Natural killer cell (primary cell): ENCODE data around the gene RFPL1. TPM values are rescaled to one million over a fixed set of nuclear protein-coding genes. Genes with fewer than 3 reads are reported as not detected.
"Not testable (repeated sequence)": the region's sequence is repeated elsewhere in the genome, so short reads cannot be mapped to it uniquely, and the experiment has no call there.

ENCODE experiments used
- ATAC-seq, 3 donors: fragments of 150-1000 bp in 2 of 3; fragments of 200-7000 bp in 1 of 3; cut with Tn5 transposase; 1 replicate in 1 of 3; 2 replicates in 2 of 3; pipeline ENCODE4 v1.10.0; 2021; ENCODE audit warnings: mild to moderate bottlenecking in 2 of 3, moderate library complexity in 2 of 3
- DNase-seq, 2 donors: peaks; one replicate each; pipeline versions ENCODE4 v3.0.0 to v3.0.0-alpha.2; 2013 to 2021; ENCODE audit warnings: mixed read lengths in 1 of 2
- H3K27ac ChIP-seq: one replicate; pipeline ENCODE4 v1.5.1; 2013; ENCODE audit warnings: mild to moderate bottlenecking, low read length
- H3K27me3 ChIP-seq: one replicate; pipeline ENCODE4 v1.6.1; 2013; ENCODE audit warnings: low read length; ENCODE audit not compliant: control insufficient read depth, insufficient read depth
- H3K36me3 ChIP-seq: one replicate; pipeline ENCODE4 v1.6.1; 2013; ENCODE audit warnings: low read length; ENCODE audit not compliant: control insufficient read depth, insufficient read depth
- H3K4me1 ChIP-seq: one replicate; pipeline ENCODE4 v1.6.1; 2013; ENCODE audit warnings: low read length; ENCODE audit not compliant: control insufficient read depth, insufficient read depth
- H3K4me3 ChIP-seq: one replicate; pipeline ENCODE4 v1.5.1; 2013; ENCODE audit warnings: low read length
- H3K9me3 ChIP-seq: one replicate; pipeline ENCODE4 v1.6.1; 2013; ENCODE audit warnings: low read length; ENCODE audit not compliant: control insufficient read depth, insufficient read depth
- H3K27ac Mint-ChIP-seq, 2 donors: one replicate each; pipeline ENCODE4 v1.8.0; 2022; ENCODE audit warnings: mild to moderate bottlenecking in 2 of 2, mixed read lengths in 2 of 2, moderate library complexity in 1 of 2
- H3K27me3 Mint-ChIP-seq, 2 donors: one replicate each; pipeline ENCODE4 v1.8.0; 2022; ENCODE audit warnings: low read depth in 2 of 2, mixed read lengths in 2 of 2
- H3K36me3 Mint-ChIP-seq: one replicate; pipeline ENCODE4 v1.8.0; 2022; ENCODE audit warnings: mixed read lengths
- H3K4me1 Mint-ChIP-seq, 2 donors: one replicate each; pipeline ENCODE4 v1.8.0; 2022; ENCODE audit warnings: mixed read lengths in 2 of 2
- H3K4me3 Mint-ChIP-seq: one replicate; pipeline ENCODE4 v1.8.0; 2022; ENCODE audit warnings: mild to moderate bottlenecking, moderate library complexity, mixed read lengths
- H3K9me3 Mint-ChIP-seq, 2 donors: one replicate each; pipeline ENCODE4 v1.8.0; 2022; ENCODE audit warnings: mixed read lengths in 2 of 2
- WGBS: methylation state at CpG from one replicate; pipeline ENCODE4 v1.1.7; 2013; ENCODE audit warnings: missing lambda C conversion rate; ENCODE audit not compliant: insufficient coverage; 5-methylcytosine and 5-hydroxymethylcytosine counted together
- intact Hi-C: fragments of 100-400 bp; cut with micrococcal nuclease; formaldehyde crosslinking; loops from one replicate; pipeline ENCODE4 v1.14.2; 2022
- total RNA-seq, 4 donors: library from RNA; stranded (reverse); fragments of 120-200 nt in 1 of 4; gene quantifications; one replicate each; pipeline versions ENCODE4 v1.2.3 to v1.2.4, GENCODE V29; 2013 to 2022
- TF ChIP-seq, protein P1 (sequence below): fragments of 200-600 bp; IDR thresholded peaks from one replicate; pipeline ENCODE4 v1.8.0; 2022; ENCODE audit warnings: antibody characterized with exemption

RFPL1 gene
- total RNA-seq: not detected
- total RNA-seq (2013): not detected

DNA sequence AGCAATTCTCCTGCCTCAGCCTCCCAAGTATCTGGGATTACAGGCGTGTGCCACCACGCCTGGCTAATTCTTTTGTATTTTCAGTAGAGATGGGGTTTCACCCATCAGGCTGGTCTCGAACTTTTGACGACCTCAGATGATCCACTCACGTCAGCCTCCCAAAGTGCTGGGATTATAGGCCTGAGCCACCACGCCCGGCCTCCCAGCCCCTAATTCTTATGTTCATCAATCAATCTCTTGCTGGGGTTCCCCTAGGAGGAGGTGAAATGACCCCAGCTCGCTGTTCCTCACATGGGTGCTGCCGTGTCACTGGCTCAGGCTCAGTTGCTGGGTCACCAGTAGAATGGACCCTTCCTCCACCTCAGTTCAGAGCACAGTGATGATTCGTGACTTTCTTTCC, at the start of gene RFPL1:
RFPL1 (plus strand) TSS at position 301 of the 400 bp plus-strand sequence.
- H3K4me1 Mint-ChIP-seq, H3K27ac ChIP-seq, intact Hi-C loops, ATAC-seq, H3K36me3 ChIP-seq, H3K4me3 Mint-ChIP-seq, H3K9me3 ChIP-seq, DNase-seq, H3K27ac Mint-ChIP-seq, H3K4me3 ChIP-seq, H3K36me3 Mint-ChIP-seq, H3K27me3 ChIP-seq, H3K9me3 Mint-ChIP-seq, H3K4me1 ChIP-seq: not testable (repeated sequence)
- peaks cover 15 to 33% of the 10 kb centered on the region in 2 donors for H3K27me3 Mint-ChIP-seq
- 93% methylated on average over 9 of the region's 10 CpGs for WGBS

DNA sequence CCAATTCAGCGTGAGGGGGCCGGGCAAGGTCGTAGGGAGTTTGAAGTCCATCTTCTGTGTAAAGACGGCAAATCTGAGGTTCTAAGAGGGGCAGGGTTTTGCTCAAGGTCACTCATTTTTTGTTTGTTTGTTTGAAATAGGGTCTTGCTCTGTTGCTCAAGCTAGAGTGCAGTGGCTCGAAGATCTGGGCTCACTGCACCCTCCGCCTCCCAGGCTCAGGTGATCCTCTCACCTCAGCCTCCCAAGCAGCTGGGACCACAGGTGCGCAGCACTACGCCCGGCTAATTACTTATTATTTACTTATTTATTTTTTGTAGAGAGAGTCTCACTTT, 49.7 kb upstream of the RFPL1 start:
- 0% methylated on average over 6 of the region's 9 CpGs for WGBS
- H3K27ac Mint-ChIP-seq: peak overlapping the region; percentile 90 to 95
- Histone ChIP-seq H3K9me3 (no peaks in the 10 kb centered on the region), H3K27ac (peak overlapping the region; percentile 85), H3K4me3 (peak overlapping the region; percentile 77), H3K4me1 (peaks cover 41% of the 10 kb centered on the region), H3K36me3 (no peaks in the 10 kb centered on the region), H3K27me3 (no peaks in the 10 kb centered on the region)
- peak overlapping the region; percentile 88 for H3K4me3 Mint-ChIP-seq
- no peak for DNase-seq
- no peaks in the 10 kb centered on the region for H3K9me3 Mint-ChIP-seq
- H3K4me1 Mint-ChIP-seq: peaks cover 31 to 48% of the 10 kb centered on the region in 2 donors
- no peaks in the 10 kb centered on the region for H3K36me3 Mint-ChIP-seq
- intact Hi-C loops: no loop called here
- H3K27me3 Mint-ChIP-seq: no peaks in the 10 kb centered on the region
- no peak for ATAC-seq
- TF ChIP-seq, protein P1, sequence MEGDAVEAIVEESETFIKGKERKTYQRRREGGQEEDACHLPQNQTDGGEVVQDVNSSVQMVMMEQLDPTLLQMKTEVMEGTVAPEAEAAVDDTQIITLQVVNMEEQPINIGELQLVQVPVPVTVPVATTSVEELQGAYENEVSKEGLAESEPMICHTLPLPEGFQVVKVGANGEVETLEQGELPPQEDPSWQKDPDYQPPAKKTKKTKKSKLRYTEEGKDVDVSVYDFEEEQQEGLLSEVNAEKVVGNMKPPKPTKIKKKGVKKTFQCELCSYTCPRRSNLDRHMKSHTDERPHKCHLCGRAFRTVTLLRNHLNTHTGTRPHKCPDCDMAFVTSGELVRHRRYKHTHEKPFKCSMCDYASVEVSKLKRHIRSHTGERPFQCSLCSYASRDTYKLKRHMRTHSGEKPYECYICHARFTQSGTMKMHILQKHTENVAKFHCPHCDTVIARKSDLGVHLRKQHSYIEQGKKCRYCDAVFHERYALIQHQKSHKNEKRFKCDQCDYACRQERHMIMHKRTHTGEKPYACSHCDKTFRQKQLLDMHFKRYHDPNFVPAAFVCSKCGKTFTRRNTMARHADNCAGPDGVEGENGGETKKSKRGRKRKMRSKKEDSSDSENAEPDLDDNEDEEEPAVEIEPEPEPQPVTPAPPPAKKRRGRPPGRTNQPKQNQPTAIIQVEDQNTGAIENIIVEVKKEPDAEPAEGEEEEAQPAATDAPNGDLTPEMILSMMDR: no peak

DNA sequence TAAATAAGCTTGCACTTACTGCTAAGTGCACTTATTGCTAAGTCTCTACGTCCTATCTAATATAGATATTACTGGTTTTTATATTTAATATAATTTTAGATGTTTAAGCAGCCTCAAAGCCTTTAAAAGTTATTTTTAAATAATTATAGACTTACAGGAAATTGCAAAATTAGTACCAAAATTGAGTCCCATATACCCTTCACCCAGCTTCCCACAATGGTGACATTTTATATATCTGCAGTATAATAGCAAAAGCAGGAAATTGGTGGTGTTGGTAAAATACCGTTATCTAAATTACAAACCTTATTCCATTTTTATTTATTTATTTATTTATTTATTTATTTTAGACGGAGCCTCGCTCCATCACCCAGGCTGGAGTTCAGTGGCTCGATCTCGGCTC, 48.1 kb upstream of the RFPL1 start:
- Mint-ChIP-seq H3K27ac (no peak overlapping the region), H3K4me3 (no peak overlapping the region), H3K9me3 (no peaks in the 10 kb centered on the region), H3K27me3 (no peaks in the 10 kb centered on the region), H3K36me3 (no peaks in the 10 kb centered on the region), H3K4me1 (peaks cover 23 to 40% of the 10 kb centered on the region in 2 donors)
- no peaks in the 10 kb centered on the region for H3K36me3 ChIP-seq
- ATAC-seq (no peak), DNase-seq (no peak)
- TF ChIP-seq, protein P1: no peak
- H3K27ac ChIP-seq: no peak overlapping the region
- H3K4me3 ChIP-seq: no peak overlapping the region
- 97% methylated on average over 4 of the region's 6 CpGs for WGBS
- H3K4me1 ChIP-seq: peaks cover 36% of the 10 kb centered on the region
- no peaks in the 10 kb centered on the region for H3K9me3 ChIP-seq
- no peaks in the 10 kb centered on the region for H3K27me3 ChIP-seq
- intact Hi-C loops: no loop called here

DNA sequence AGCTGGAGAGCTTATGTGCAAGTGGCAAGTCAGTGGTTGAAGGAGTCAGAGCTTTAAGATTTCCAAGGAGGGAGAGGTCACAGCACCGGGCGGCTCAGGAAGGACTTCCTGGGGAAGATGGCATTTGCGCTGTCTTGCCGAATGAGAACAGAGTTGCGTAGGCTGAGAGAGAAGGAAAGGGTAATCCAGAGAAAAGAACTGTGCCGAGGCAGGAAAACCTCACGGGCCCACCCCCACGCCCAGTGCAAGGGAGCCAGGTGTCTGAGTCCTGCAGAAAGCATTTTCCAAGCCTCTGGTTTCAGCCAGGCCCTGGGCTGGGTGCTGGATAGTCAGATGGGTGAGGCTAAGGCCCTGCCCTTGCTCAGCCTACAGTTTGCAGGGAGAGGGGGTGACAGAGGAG, 46.8 kb upstream of the RFPL1 start:
- Mint-ChIP-seq H3K36me3 (no peaks in the 10 kb centered on the region), H3K9me3 (no peaks in the 10 kb centered on the region), H3K27ac (no peak overlapping the region), H3K4me3 (no peak overlapping the region), H3K27me3 (no peaks in the 10 kb centered on the region), H3K4me1 (peaks cover 12 to 27% of the 10 kb centered on the region in 2 donors)
- TF ChIP-seq, protein P1: no peak
- no peak for DNase-seq
- Histone ChIP-seq H3K27ac (no peak overlapping the region), H3K4me1 (peaks cover 24% of the 10 kb centered on the region), H3K4me3 (no peak overlapping the region), H3K9me3 (no peaks in the 10 kb centered on the region), H3K36me3 (no peaks in the 10 kb centered on the region), H3K27me3 (no peaks in the 10 kb centered on the region)
- ATAC-seq: no peak
- 94% methylated on average over 8 of the region's 8 CpGs for WGBS
- intact Hi-C loops: no loop called here
